GM19238 (cell line): Measurements from ENCODE around the gene MT1B.
"Not testable (repeated sequence)": the region's sequence is repeated elsewhere in the genome, so short reads cannot be mapped to it uniquely, and the experiment has no call there.

Experiments used
- DNase-seq: peaks from one replicate; pipeline ENCODE4 v3.0.0; 2011; ENCODE audit warnings: low spot score; ENCODE audit not compliant: insufficient read length

The MT1B gene

DNA sequence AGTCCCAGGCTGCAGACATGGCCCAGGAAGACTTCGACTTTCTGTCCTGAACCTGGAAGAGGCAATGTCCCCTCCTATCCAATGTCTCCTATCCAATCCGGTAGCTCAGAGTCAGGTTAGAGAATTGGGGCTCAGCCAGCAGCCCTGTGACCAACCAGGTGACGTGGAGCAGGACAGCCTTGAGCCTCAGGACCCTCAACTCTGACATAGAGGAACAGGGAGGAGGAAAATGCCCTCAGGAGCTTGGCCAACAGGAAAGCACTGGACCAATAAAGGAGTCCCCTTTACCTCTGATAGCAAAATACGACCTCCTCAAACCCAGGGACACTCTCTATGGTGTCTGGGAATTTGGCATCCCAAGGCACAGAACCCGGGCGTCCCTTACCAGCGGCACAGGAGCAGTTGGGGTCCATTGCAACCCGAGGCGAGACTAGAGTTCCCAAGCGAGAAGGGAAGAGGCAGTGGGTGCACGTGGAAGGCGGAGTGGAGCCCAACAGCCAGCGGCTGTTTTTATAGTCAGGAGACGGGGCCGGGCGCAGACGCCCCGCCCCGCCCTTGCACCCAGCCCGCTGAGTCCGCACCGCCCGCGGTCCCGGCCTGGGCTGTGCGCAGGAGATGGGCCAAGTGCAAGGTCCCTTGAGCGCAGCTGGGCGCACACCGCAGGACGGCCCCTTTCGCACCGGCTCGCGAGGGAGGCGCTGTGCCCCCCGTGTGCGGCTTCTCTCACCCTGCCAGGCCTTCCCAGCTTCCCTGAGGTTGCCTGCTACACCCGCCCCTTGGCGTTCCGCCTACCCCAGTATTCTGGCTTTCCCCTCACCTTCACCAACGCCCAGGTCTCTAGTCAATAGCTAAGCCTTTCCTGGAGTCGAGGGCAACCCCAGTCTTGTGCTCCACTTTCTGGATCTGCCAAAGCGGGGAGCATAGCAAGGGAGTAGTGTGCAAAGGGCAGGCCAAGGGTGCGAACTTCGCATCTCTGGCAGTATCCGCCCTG, 16.2 kb downstream of the MT1B start, which contains the start of gene MT1G:
TSS of gene MT1G (minus strand) at position 485 of the 991 bp plus-strand sequence. CDS start at position 413, 72 bp downstream.
- DNase-seq: no peak

DNA sequence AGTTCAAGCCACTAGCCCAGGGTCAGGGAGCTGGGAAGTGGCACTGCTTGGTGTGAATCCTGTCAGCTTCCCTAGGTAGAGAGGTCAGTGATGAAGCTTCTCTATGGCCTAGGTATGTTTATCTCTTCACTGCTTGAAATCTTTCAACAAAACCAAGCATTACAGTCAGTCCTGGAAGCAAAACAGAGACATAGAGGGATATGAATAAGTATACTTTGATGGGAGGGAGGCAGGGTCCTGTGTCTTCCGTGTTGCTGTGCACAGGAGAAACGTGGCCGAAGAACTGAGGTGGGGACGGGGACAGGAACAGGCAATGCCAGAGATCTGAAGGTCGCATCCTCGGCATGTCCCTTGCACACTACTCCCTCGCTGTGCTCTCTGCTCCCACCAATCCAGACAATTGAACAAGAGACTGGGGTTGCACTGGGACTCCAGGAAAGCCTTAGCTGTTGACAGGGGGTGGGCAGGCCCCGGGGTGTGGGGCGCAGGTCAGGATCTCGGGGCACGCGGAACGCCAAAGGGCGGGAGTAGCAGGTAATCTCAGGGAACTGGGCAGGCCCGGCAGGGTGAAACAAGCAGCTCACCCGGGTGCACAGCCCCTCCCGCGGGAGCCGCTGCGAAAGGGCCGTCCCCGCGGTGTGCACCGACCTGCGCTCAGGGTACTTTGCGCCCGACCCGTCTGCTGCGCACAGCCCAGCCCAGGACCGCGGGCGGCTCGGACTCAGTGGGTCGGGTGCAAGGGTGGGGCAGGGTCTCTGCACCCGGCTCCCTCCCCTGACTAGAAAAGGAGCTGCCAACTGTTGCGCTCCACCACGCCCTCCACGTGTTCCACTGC, 17.5 kb downstream of the MT1B start, which contains the start of gene MT1H:
TSS of gene MT1H (plus strand) at position 810 of the 835 bp plus-strand sequence. CDS start 71 bp downstream, outside the sequence.
- DNase-seq: no peak

DNA sequence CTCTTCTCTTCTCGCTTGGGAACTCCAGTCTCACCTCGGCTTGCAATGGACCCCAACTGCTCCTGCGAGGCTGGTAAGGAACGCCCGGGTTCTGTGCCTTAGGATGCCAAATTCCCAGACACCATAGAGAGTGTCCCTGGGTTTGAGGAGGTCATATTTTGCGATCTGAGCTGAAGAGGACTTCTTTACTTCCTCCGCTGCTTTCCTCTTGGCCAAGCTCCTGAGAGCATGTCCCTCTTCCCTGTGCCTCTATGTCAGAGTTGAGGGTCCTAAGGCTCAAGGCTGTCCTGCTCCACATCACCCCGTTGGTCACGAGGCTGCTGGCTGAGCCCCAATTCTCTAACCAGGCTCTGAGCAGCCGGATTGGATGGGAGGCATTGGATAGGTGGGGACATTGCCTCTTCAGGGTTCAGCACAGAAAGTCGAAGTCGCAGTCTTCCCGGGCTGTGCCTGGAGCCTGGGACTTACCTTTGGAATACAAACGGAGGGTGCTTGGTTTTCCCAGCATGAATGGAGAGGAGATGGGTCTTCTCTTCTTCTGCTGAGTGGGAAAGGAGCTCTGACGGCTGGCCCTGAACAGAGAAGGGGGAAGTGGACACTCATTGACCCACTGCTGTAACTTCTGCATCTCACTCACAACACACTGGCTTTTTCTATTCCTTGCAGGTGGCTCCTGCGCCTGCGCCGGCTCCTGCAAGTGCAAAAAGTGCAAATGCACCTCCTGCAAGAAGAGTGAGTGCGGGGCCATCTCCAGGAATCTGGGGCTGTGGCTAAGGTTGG, 18.3 kb downstream of the MT1B start:
- DNase-seq: no peak

DNA sequence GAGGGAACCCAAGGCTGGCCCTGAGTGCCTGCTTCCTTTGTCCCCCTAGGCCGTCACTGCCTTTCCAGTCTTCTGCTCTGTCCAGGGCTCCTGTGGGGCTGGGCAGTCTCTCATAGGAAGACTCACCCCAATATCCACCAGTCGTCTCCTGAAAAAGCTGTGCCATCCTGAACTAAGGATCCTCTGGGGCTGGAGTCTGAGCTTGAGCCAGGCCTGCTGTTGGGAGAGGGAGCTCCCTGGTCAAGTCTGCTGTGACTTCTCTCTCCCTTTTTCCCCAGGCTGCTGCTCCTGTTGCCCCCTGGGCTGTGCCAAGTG, 18.9 kb downstream of the MT1B start:
- no peak for DNase-seq

DNA sequence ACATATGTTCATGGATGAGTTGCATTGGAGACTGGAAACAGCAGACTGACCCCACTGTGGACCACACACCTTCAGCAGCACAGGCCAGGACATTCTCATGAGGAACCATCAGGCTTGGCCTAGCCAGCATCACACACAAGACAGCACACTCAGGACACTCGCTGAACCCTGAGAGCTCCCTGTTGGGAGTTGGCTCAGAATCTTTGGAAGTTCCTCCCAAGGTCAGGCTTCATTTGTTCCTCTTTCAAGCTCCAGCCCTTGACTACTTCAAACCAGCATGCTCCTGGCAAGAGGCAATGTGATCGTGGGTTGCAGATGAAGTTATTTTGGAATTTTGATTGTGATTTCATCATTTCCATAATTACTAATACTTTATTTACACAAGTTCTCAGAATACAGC, 20.0 kb downstream of the MT1B start:
- DNase-seq: not testable (repeated sequence)

DNA sequence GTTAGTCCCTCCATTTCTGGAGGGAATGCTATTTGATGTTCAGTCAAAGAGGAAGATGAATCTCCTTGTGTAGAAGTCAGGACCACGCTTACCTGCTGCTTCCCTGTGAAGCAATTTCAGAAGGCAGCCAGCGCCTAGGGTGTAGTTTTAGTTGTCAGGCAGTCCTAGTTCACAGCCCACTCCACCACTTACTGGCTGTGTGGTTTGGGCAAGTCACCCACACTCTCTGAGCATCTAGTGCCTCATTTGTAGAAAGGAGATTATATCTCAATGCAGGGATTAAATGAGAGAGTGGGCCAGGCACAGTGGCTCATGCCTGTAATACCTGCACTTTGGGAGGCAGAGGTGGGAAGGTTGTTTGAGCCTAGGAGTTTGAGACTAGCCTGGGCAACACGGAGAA, 20.5 kb downstream of the MT1B start:
- DNase-seq: not testable (repeated sequence)

DNA sequence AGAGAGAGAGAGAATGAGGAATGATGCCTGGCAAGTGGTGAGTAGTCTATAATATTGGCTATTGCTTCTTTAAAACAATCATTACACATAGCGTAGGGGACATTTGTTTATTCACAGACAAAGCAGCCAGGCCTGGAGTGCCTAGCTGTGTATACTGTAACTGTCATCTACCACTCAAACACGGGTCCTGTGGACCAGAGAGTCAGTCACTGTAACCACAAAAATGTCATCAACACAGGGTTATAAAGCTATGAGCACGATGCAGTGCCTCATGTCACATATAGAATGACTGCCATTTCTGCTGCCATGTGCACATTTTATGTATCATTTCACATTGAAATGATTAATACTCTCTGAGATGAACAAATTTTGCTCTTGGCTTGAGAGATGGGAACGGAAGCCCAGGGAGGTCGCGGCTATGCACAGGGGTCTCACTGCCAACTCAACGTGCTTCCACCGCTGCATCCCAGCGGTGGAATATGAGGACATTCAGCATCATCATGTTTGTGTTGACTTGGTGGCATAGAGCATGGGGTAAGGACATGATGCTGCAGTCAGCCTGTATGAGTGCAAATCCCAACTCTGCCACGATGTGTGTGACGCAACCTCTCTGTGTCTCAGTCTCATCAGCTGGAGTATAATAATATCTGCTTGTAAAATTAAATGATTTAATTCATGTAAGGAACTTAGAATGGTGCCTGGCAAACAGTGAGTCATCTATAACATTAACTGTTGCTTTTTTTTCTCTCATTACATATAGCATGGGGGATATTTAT, 21.3 kb downstream of the MT1B start:
- DNase-seq: no peak

DNA sequence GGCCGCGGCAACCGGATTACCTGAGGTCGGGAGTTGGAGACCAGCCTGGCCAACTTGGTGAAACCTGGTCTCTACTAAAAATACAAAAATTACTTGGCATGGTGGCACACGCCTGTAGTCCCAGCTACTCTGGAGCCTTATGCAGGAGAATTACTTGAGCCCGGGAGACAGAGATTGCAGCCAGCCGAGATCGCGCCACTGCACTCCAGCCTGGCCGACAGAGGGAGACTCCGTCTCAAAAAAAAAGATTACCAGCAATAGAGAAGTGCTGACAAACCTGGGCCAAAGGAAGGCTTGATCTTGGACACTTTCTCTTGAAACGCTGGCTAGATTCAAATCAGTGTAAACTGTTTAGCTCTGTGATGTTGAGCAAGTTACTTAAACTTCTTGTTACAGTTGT, 22.2 kb downstream of the MT1B start:
- DNase-seq: no peak

DNA sequence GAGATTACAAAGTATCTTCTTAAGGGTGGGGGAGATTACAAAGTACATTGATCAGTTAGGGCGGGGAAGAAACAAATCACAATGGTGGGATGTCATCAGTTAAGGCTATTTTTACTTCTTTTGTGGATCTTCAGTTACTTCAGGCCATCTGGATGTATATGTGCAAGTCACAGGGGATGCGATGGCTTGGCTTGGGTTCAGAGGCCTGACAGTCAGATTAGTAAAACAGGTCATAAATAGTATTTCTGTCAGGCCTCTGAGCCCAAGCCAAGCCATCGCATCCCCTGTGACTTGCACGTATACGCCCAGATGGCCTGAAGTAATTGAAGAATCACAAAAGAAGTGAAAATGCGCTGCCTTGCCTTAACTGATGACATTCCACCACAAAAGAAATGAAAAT, 22.9 kb downstream of the MT1B start:
- DNase-seq: not testable (repeated sequence)

DNA sequence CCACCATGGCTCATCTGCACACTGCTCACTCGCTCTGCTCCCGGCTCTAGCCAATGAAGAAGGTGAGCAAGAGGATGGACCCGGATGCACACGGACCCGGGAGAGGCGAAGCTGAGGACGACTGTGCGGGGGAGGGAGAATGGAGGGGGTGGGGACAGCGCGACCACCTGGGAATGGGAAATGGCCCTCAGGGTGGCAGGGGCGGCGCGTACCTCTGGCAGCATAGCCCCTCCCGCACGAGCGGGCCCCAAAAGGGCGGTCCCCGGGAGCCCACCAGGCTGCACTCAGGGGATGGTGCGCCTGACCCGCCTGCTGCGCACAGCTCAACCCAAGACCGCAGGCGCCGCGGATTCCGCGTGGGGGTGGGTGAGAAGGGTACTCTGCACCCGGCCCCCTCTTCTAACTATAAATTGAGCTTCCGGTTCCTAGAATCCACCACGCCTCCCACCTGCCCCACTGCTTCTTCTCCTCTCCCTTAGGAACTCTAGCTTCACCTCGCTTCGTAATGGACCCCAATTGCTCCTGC, 24.1 kb downstream of the MT1B start:
- DNase-seq: no peak

DNA sequence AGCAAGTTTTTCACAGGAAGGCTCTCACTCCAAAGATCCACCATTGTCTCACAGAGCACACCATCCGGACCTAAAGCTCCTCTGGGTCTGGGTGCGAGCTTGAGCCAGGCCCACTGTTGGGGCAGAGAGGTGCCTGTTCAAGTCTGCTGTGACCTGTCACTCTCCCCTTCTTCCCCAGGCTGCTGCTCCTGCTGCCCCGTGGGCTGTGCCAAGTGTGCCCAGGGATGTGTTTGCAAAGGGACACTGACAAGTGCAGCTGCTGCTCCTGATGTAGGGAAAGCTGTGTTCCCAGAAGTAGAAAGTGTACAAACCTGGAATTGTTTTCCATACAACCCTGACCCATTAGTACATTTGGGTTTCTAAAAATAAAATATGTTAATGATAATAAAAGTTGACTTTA, 25.8 kb downstream of the MT1B start:
- DNase-seq: no peak

DNA sequence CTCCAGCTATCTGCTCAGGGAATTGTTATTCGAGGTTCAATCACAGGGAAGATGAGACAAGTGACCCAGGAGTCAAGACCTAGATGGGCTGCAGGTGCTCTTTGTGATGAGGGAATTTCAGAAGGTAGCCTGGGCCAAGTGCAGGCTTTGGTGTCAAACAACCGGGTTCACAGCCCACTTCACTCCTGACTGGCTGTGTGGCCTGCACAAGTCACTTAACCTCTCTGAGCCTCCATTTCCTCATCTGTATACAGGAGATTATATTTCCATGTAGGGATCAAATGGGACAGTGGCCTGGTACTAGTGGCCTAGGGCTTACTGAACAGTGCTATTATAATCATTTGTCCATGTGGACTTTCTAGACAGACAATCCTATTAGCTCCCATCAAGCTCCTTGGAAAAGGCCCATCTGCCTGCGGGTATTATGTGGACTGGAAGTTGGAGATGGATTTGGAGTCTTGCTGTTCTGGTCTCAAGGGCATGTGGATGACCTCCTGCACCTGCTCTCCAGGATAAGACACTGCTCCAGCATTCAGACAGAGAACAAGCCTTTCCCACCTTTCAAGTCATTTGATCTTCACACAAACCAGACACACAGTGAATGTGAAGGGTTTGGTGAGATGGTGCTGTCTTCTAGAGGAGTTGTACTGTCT, 27.5 kb downstream of the MT1B start:
- DNase-seq: no peak

DNA sequence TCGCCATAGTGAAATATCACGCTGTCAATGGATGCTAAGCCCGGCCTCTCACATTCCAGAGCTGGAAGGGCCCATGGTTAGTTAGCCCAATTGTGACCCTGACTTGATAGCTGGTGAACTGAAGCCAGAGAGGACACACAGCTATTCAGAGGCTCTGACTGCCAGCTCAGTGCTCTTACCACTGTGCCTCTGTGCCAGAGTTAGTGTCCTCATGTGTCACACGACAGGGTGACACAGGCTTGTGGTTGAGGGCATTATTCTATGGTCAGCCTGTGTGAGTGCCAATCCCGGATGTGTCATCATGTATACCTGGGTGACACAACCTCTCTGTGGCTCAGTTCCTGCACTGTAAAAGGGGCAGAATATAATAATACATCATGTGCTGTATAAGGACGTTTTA, 28.1 kb downstream of the MT1B start:
- DNase-seq: no peak

DNA sequence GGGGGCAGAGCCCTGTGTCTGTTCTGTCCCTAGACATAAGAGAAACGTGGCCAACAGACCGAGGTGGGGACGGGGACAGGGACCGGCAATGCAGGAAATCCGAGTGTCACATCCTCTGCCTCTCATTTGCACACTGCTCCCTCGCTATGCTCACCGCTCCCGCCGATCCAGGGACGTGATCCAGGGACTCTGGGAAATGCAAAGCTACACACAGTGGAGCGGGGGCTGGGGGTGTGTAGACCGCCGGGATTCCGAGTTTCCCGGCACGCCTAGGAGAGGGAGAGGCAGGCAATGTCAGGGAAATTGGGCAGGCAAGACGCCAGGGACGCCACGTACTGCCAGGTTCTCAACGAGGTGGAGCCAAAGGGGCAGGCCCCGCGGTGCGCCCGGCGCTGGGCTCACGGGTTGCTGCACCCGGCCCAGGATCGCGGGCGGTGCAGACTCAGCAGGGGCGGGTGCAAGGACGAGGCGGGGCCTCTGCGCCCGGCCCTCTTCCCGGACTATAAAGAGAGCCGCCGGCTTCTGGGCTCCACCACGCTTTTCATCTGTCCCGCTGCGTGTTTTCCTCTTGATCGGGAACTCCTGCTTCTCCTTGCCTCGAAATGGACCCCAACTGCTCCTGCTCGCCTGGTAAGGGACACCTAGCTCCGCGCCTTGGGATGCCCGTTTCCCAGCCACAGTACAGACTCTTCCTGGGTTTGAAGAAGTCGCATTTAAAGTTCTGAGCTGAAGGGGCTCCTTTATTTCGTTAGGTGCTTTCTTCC, 30.4 kb downstream of the MT1B start, which contains the start of gene MT1X:
TSS of gene MT1X (plus strand) at position 532 of the 764 bp plus-strand sequence. CDS start at position 603, 71 bp downstream.
- peak; percentile 89 for DNase-seq

DNA sequence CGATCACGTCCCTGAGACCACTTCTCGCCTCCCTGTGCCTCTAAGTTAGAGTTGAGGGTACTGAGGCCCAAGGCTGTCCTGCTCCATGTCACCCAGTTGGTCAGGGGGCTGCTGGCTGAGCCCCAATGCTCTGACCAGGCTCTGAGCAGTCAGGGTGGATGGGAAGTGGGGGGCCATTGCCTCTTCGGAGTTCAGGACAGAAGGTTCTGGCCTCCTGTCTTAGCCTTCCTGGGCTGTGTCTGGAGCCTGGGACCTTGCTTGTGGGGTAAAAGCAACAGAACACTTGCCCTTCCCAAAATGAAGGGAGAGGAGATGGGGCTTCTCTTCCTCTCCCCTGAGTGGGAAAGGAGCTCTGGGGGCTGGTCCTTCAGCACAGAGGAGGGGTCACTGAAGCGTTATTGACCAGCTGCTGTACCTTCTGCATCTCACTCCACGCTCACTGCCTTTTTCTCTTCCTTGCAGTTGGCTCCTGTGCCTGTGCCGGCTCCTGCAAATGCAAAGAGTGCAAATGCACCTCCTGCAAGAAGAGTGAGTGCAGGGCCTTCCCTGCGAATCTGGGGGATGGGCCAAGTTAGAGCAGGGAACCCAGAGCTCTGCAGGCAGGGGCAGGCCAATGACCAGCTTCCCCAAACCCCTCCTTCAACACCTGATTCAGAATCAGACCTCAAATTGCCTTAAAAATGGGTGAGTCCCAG, 31.2 kb downstream of the MT1B start:
- DNase-seq: no peak

DNA sequence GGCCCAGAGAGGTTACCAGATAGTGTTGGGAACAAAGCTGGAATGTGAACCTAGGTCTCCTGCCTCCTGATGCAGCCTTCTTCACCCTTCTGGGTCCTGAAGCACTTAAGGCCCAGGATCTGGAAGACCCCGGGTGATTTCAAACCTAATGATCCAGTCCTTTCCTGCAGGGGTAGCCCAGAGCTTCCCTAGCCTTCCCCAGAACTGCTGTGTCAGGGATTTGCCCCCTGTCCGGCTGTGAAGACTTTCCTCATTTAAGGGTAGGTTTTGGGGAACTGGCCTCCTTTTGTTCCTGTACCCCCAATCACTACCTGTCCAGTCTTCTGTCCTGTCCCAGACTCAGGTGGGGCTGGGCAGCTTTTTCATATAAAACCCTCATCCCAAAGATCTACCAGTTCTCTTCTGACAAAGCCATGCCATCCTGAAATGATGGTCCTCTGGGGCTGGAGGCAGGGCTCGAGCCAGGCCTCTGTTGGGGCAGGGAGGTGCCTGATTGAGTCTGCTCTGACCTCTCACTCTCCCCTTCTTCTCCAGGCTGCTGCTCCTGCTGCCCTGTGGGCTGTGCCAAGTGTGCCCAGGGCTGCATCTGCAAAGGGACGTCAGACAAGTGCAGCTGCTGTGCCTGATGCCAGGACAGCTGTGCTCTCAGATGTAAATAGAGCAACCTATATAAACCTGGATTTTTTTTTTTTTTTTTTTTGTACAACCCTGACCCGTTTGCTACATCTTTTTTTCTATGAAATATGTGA, 31.9 kb downstream of the MT1B start:
- DNase-seq: no peak

DNA sequence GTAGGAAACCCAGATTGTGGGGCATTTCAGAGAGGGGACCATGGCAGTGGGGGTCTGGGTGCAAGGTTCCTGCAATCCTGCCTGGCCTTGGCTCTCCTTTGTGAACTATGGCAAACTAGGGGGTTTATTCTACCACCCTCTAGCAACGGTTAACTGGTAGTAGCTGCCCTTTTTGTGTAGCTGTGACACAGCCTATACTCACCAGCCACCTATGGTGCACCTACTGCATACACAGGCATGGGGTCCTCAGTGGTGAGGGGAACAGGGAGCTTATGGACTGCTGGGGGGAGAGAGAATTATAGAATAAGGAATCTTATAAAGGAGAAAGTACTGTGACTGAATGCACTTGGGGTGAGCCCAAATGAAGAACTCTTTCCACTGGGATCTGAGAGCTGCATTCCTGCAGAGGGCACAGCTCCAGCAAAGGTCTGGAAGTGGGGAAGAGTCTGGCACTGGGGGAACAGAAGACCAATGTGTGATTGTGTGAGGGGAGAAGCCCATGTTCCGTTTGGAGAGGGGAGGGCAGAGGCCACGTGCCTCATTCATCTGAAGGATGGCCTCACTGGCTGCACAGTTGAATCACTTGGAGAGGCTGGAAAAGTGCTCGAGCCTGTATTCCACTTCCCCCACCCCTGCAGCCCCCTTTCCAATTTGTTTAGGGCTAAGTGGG, 32.7 kb downstream of the MT1B start:
- no peak for DNase-seq
